Ovary (tissue), 3 donors: ENCODE measurements around the gene DNAH17.

Experiments
- EP300 ChIP-seq: sonication (generic); formaldehyde crosslinking; IDR thresholded peaks from one replicate; pipeline ENCODE4 v1.6.1; 2017; ENCODE audit warnings: antibody characterized with exemption
- TF ChIP-seq, protein P1 (sequence below), 3 donors: fragments of 450-650 bp in 2 of 3; fragments of 200-600 bp in 1 of 3; IDR thresholded peaks; one replicate each; pipeline versions ENCODE4 v1.5.1 to v1.8.0; 2016 to 2022; ENCODE audit warnings: antibody characterized with exemption in 3 of 3, mild to moderate bottlenecking in 1 of 3
- donor health status: DM: no; HTN: no; CAD: no.

DNA sequence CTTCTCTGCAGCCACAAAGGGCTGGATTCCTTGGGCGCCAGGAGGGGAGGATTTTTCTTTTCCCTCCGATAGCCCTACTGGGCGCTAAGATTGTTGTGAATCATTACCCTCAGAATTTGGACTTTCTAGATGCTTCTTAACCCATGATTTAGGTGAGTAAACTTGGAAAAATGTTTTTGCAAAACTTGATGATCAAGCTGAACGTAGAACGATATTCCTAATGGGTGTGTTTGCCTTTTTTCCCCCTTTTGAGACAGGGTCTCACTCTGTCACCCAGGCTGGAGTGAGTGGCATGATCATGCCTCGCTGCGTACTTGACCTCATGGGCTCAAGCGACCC, 155.0 kb downstream of the DNAH17 start:
- TF ChIP-seq, protein P1, sequence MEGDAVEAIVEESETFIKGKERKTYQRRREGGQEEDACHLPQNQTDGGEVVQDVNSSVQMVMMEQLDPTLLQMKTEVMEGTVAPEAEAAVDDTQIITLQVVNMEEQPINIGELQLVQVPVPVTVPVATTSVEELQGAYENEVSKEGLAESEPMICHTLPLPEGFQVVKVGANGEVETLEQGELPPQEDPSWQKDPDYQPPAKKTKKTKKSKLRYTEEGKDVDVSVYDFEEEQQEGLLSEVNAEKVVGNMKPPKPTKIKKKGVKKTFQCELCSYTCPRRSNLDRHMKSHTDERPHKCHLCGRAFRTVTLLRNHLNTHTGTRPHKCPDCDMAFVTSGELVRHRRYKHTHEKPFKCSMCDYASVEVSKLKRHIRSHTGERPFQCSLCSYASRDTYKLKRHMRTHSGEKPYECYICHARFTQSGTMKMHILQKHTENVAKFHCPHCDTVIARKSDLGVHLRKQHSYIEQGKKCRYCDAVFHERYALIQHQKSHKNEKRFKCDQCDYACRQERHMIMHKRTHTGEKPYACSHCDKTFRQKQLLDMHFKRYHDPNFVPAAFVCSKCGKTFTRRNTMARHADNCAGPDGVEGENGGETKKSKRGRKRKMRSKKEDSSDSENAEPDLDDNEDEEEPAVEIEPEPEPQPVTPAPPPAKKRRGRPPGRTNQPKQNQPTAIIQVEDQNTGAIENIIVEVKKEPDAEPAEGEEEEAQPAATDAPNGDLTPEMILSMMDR (IDR thresholded peaks at IDR 0.05): no peak
- no peak for TF ChIP-seq EP300
